Measurements from ENCODE around the gene FAM120A. TPM values are rescaled to one million over a fixed set of nuclear protein-coding genes. Genes with fewer than 3 reads are reported as not detected.

The FAM120A gene
- total and polyA plus RNA-seq, 4 donors: 28.3 to 91.0 (median 50.3) TPM

- TF ChIP-seq NR2F2 (IDR thresholded peaks at IDR 0.05): peak; percentile 66
- no peak for TF ChIP-seq CTCF (IDR thresholded peaks at IDR 0.05; ENCODE audit: low read depth, low read length, missing input control)
- peak; percentile 17 to 41 for TF ChIP-seq GABPA (IDR thresholded peaks at IDR 0.05 in 1 of 2, conservative IDR thresholded peaks at IDR 0.05 in 1 of 2)
- Histone ChIP-seq H3K4me1 (ENCODE audit: control insufficient read depth in 4 of 4, insufficient read depth in 4 of 4, low read length in 3 of 4) (peaks cover 0 to 3% (median 0%) of the 10 kb centered on the region in 4 donors), H3K4me3 (ENCODE audit: low read depth in 1 of 3, low read length in 3 of 3) (no peak overlapping the region), H3K36me3 (ENCODE audit: control insufficient read depth in 4 of 4, insufficient read depth in 3 of 4, low read depth in 1 of 4, low read length in 3 of 4) (no peaks in the 10 kb centered on the region), H3K27ac (ENCODE audit: low read depth in 1 of 2, low read length in 2 of 2) (no peak overlapping the region), H3K27me3 (ENCODE audit: control insufficient read depth in 4 of 4, insufficient read depth in 4 of 4, low read length in 3 of 4) (no peaks in the 10 kb centered on the region), H3K9me3 (ENCODE audit: control insufficient read depth in 4 of 4, low read length in 3 of 4) (no peaks in the 10 kb centered on the region), H3K9ac (ENCODE audit: low read depth in 1 of 2, low read length in 2 of 2) (no peak overlapping the region)
- peak; percentile 45 for DNase-seq (ENCODE audit: low spot score)
- WGBS: 61% methylated on average over 8 of the region's 8 CpGs
Observed at GRCh38 chr9:93589688-93590087, 138.2 kb downstream of the FAM120A start.

GRCh38 chr9:93590609-93591234, 139.2 kb downstream of the FAM120A start:
- WGBS: 82% methylated on average over 8 of the region's 8 CpGs
- Histone ChIP-seq H3K4me3 (ENCODE audit: low read depth in 1 of 3, low read length in 3 of 3) (no peak overlapping the region), H3K9ac (ENCODE audit: low read depth in 1 of 2, low read length in 2 of 2) (no peak overlapping the region), H3K9me3 (ENCODE audit: control insufficient read depth in 4 of 4, low read length in 3 of 4) (no peaks in the 10 kb centered on the region), H3K27me3 (ENCODE audit: control insufficient read depth in 4 of 4, insufficient read depth in 4 of 4, low read length in 3 of 4) (no peaks in the 10 kb centered on the region), H3K27ac (ENCODE audit: low read depth in 1 of 2, low read length in 2 of 2) (no peak overlapping the region), H3K36me3 (ENCODE audit: control insufficient read depth in 4 of 4, insufficient read depth in 3 of 4, low read depth in 1 of 4, low read length in 3 of 4) (no peaks in the 10 kb centered on the region), H3K4me1 (ENCODE audit: control insufficient read depth in 4 of 4, insufficient read depth in 4 of 4, low read length in 3 of 4) (peaks cover 0 to 3% (median 0%) of the 10 kb centered on the region in 4 donors)
- TF ChIP-seq NR2F2 (IDR thresholded peaks at IDR 0.05) (no peak), HNF4G (IDR thresholded peaks at IDR 0.05) (no peak), EGR1 (IDR thresholded peaks at IDR 0.05; ENCODE audit: low read depth in 2 of 2) (no peak), TAF1 (conservative IDR thresholded peaks at IDR 0.05) (no peak), JUND (IDR thresholded peaks at IDR 0.05) (no peak), GABPA (IDR thresholded peaks at IDR 0.05 in 1 of 2, conservative IDR thresholded peaks at IDR 0.05 in 1 of 2) (no peak), RXRA (IDR thresholded peaks at IDR 0.05) (no peak), FOXA1 (IDR thresholded peaks at IDR 0.05) (no peak)
- TF ChIP-seq, protein P1, sequence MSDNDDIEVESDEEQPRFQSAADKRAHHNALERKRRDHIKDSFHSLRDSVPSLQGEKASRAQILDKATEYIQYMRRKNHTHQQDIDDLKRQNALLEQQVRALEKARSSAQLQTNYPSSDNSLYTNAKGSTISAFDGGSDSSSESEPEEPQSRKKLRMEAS (IDR thresholded peaks at IDR 0.05): no peak
- peak; percentile 30 for DNase-seq (ENCODE audit: low spot score)

DNA sequence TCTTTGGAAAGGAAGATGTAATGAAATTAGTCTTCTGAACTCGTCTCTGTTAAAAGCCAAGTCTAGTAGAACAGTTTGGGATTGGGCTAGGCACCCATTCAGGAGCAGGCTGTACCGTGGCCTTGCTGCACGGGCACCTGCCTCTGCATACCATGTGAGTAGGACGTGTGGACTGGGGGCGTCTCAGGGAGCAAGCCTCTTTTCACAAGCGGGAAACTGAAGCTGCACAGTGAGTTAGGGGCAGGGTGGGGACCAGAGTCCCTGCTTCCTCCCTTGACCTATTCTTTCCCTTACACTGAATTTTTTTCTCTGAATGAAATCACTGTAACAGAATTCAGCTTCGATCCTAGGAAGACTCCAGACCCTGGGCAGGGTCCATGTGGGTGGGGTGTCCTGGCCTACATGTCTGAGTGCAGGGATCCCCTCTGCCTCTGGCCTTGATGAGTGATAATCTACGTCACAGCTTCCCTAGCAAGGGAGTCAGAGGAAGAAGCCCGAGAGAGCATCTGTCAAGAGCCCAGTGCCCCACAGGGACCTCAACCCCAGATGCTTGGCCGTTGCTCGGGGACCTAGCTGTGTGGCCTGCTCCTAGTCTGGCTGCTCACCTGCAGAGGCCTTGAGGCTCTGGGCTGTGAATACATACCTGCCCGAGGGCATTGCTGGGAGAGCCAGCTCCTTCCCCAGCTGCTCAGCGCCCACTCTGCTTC, 140.0 kb downstream of the FAM120A start:
- H3K27ac ChIP-seq (ENCODE audit: low read depth in 1 of 2, low read length in 2 of 2): no peak overlapping the region
- H3K36me3 ChIP-seq (ENCODE audit: control insufficient read depth in 4 of 4, insufficient read depth in 3 of 4, low read depth in 1 of 4, low read length in 3 of 4): no peaks in the 10 kb centered on the region
- TF ChIP-seq SP1 (IDR thresholded peaks at IDR 0.05): no peak
- no peak for TF ChIP-seq HNF4G (IDR thresholded peaks at IDR 0.05)
- no peak for TF ChIP-seq NR2F2 (IDR thresholded peaks at IDR 0.05)
- no peak for TF ChIP-seq RAD21 (IDR thresholded peaks at IDR 0.05)
- no peak for TF ChIP-seq JUND (IDR thresholded peaks at IDR 0.05)
- TF ChIP-seq FOXA1 (IDR thresholded peaks at IDR 0.05): no peak
- TF ChIP-seq YY1 (IDR thresholded peaks at IDR 0.05): no peak
- TF ChIP-seq, protein P2, sequence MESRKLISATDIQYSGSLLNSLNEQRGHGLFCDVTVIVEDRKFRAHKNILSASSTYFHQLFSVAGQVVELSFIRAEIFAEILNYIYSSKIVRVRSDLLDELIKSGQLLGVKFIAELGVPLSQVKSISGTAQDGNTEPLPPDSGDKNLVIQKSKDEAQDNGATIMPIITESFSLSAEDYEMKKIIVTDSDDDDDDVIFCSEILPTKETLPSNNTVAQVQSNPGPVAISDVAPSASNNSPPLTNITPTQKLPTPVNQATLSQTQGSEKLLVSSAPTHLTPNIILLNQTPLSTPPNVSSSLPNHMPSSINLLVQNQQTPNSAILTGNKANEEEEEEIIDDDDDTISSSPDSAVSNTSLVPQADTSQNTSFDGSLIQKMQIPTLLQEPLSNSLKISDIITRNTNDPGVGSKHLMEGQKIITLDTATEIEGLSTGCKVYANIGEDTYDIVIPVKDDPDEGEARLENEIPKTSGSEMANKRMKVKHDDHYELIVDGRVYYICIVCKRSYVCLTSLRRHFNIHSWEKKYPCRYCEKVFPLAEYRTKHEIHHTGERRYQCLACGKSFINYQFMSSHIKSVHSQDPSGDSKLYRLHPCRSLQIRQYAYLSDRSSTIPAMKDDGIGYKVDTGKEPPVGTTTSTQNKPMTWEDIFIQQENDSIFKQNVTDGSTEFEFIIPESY (IDR thresholded peaks at IDR 0.05): no peak
- no peak for TF ChIP-seq EGR1 (IDR thresholded peaks at IDR 0.05; ENCODE audit: low read depth in 2 of 2)
- TF ChIP-seq ATF3 (IDR thresholded peaks at IDR 0.05): no peak
- TF ChIP-seq GABPA (IDR thresholded peaks at IDR 0.05 in 1 of 2, conservative IDR thresholded peaks at IDR 0.05 in 1 of 2): no peak
- no peak for TF ChIP-seq FOXA2 (IDR thresholded peaks at IDR 0.05)
- TF ChIP-seq, protein P3, sequence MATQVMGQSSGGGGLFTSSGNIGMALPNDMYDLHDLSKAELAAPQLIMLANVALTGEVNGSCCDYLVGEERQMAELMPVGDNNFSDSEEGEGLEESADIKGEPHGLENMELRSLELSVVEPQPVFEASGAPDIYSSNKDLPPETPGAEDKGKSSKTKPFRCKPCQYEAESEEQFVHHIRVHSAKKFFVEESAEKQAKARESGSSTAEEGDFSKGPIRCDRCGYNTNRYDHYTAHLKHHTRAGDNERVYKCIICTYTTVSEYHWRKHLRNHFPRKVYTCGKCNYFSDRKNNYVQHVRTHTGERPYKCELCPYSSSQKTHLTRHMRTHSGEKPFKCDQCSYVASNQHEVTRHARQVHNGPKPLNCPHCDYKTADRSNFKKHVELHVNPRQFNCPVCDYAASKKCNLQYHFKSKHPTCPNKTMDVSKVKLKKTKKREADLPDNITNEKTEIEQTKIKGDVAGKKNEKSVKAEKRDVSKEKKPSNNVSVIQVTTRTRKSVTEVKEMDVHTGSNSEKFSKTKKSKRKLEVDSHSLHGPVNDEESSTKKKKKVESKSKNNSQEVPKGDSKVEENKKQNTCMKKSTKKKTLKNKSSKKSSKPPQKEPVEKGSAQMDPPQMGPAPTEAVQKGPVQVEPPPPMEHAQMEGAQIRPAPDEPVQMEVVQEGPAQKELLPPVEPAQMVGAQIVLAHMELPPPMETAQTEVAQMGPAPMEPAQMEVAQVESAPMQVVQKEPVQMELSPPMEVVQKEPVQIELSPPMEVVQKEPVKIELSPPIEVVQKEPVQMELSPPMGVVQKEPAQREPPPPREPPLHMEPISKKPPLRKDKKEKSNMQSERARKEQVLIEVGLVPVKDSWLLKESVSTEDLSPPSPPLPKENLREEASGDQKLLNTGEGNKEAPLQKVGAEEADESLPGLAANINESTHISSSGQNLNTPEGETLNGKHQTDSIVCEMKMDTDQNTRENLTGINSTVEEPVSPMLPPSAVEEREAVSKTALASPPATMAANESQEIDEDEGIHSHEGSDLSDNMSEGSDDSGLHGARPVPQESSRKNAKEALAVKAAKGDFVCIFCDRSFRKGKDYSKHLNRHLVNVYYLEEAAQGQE (IDR thresholded peaks at IDR 0.05): no peak
- WGBS: 86% methylated on average over 13 of the region's 13 CpGs
- peaks cover 0 to 3% (median 0%) of the 10 kb centered on the region in 4 donors for H3K4me1 ChIP-seq (ENCODE audit: control insufficient read depth in 4 of 4, insufficient read depth in 4 of 4, low read length in 3 of 4)
- DNase-seq (ENCODE audit: low spot score): peak; percentile 23
- no peak overlapping the region for H3K9ac ChIP-seq (ENCODE audit: low read depth in 1 of 2, low read length in 2 of 2)
- H3K4me3 ChIP-seq (ENCODE audit: low read depth in 1 of 3, low read length in 3 of 3): no peak overlapping the region
- no peaks in the 10 kb centered on the region for H3K9me3 ChIP-seq (ENCODE audit: control insufficient read depth in 4 of 4, low read length in 3 of 4)
- no peaks in the 10 kb centered on the region for H3K27me3 ChIP-seq (ENCODE audit: control insufficient read depth in 4 of 4, insufficient read depth in 4 of 4, low read length in 3 of 4)
